Keratinocyte (primary cell): ENCODE measurements around the gene TBRG4.

Experiments used
- EZH2 ChIP-seq: IDR thresholded peaks from one replicate; pipeline ENCODE4 v1.6.1; 2012; ENCODE audit warnings: inconsistent platforms, mild to moderate bottlenecking, low read length, moderate library complexity
- TF ChIP-seq, protein P1 (sequence below), 3 experiments: IDR thresholded peaks in 1 of 3; conservative IDR thresholded peaks in 1 of 3; optimal IDR thresholded peaks in 1 of 3; 2 replicates in 2 of 3; 3 replicates in 1 of 3; pipeline versions ENCODE3 to v1.5.1; 2011; ENCODE audit warnings: low read length in 3 of 3, mild to moderate bottlenecking in 3 of 3, moderate library complexity in 2 of 3, control low read depth in 1 of 3, inconsistent platforms in 1 of 3; ENCODE audit not compliant: insufficient read depth in 2 of 3; ENCODE audit errors: extremely low read depth in 1 of 3

DNA sequence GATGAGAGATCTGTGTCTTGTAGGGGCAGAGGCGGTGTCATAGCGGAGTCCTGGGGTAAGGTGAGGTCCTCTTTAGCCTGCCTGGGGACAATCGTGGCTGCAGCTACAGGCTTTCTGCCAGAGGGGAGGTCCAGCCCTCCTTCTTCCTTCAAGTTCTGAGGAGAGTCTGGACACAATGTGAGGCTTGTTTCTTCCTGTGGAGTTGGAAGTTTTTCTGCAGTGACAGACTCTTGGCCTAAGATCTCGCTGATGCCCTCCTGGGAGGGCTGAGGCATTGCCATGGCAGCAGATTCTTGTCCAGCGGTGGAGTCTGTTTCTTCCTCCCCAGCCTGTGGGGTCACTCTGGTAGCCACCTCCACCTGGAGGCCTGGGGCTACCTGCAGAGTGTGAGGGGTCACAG lies 27.2 kb downstream of the TBRG4 start:
- TF ChIP-seq, protein P1, sequence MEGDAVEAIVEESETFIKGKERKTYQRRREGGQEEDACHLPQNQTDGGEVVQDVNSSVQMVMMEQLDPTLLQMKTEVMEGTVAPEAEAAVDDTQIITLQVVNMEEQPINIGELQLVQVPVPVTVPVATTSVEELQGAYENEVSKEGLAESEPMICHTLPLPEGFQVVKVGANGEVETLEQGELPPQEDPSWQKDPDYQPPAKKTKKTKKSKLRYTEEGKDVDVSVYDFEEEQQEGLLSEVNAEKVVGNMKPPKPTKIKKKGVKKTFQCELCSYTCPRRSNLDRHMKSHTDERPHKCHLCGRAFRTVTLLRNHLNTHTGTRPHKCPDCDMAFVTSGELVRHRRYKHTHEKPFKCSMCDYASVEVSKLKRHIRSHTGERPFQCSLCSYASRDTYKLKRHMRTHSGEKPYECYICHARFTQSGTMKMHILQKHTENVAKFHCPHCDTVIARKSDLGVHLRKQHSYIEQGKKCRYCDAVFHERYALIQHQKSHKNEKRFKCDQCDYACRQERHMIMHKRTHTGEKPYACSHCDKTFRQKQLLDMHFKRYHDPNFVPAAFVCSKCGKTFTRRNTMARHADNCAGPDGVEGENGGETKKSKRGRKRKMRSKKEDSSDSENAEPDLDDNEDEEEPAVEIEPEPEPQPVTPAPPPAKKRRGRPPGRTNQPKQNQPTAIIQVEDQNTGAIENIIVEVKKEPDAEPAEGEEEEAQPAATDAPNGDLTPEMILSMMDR (optimal IDR thresholded peaks at IDR 0.05 in 1 of 3, IDR thresholded peaks at IDR 0.05 in 1 of 3, conservative IDR thresholded peaks at IDR 0.05 in 1 of 3; ENCODE audit: extremely low read depth in 1 of 3, insufficient read depth in 2 of 3, low read length in 3 of 3): no peak
- TF ChIP-seq EZH2: no peak
